ENCODE data around the gene KDM1A.

DNA sequence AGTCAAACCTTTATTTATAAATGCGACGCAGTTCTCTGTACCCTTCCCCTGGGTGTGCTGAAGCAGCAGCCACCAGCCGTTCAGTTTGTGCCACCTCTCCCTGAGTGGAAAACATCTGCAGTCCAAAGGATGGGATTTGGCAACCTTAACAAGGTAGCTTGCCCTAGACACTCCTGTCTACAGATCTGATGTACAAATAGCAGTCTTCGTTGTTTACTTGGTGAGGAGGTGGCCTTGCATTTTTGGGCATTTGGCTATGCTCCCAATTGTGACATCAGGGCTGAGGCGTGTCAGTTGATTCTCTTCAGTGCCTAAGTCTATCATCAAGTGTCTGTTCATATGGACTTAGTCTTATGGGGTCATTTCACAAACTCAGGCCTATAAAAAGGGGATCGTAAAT lies 59.8 kb downstream of the KDM1A start:
- TF ChIP-seq, protein P1, sequence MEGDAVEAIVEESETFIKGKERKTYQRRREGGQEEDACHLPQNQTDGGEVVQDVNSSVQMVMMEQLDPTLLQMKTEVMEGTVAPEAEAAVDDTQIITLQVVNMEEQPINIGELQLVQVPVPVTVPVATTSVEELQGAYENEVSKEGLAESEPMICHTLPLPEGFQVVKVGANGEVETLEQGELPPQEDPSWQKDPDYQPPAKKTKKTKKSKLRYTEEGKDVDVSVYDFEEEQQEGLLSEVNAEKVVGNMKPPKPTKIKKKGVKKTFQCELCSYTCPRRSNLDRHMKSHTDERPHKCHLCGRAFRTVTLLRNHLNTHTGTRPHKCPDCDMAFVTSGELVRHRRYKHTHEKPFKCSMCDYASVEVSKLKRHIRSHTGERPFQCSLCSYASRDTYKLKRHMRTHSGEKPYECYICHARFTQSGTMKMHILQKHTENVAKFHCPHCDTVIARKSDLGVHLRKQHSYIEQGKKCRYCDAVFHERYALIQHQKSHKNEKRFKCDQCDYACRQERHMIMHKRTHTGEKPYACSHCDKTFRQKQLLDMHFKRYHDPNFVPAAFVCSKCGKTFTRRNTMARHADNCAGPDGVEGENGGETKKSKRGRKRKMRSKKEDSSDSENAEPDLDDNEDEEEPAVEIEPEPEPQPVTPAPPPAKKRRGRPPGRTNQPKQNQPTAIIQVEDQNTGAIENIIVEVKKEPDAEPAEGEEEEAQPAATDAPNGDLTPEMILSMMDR (IDR thresholded peaks at IDR 0.05): no peak
- TF ChIP-seq POLR2A (IDR thresholded peaks at IDR 0.05): no peak
